Measurements from ENCODE around the gene LPAR3.

Gene LPAR3

GRCh38 chr1:84773933-84774497 is 119.0 kb downstream of the LPAR3 start:
- no peak for DNase-seq (ENCODE audit: low spot score)

- DNase-seq (ENCODE audit: low spot score) = no peak
These were observed 119.8 kb downstream of the LPAR3 start for GRCh38 chr1:84773195-84773594.

- DNase-seq (ENCODE audit: low spot score) = peak; percentile 86
These were observed 120.5 kb downstream of the LPAR3 start for GRCh38 chr1:84772428-84772943.

- no peak for DNase-seq (ENCODE audit: low spot score)
These were observed 121.1 kb downstream of the LPAR3 start for GRCh38 chr1:84771895-84772294.

GRCh38 chr1:84770481-84770880 is 122.5 kb downstream of the LPAR3 start:
- DNase-seq (ENCODE audit: low spot score) = no peak

- no peak for DNase-seq (ENCODE audit: low spot score)
These were observed 123.4 kb downstream of the LPAR3 start for GRCh38 chr1:84769636-84770035.

GRCh38 chr1:84768634-84769033 is 124.4 kb downstream of the LPAR3 start:
- DNase-seq (ENCODE audit: low spot score) = no peak

- peak; percentile 44 for DNase-seq (ENCODE audit: low spot score)
These were observed 128.9 kb downstream of the LPAR3 start for GRCh38 chr1:84763912-84764680.

- DNase-seq (ENCODE audit: low spot score) = no peak
These were observed 130.3 kb downstream of the LPAR3 start for GRCh38 chr1:84762664-84763063.
